HepG2 (cell line): Measurements from ENCODE around the gene ZNF503. TPM values are rescaled to one million over a fixed set of nuclear protein-coding genes. Genes with fewer than 3 reads are reported as not detected.

Source experiments
- ATAC-seq: fragments of 200-7000 bp; cut with Tn5 transposase; 3 replicates; pipeline ENCODE4 v1.9.1; 2020; ENCODE audit warnings: mild to moderate bottlenecking, moderate library complexity
- BruUV-seq: library from RNA; stranded (reverse); fragments of 400-500 nt; replicated peaks from 2 replicates; lab custom pipeline; 2021; lab: Mats Ljungman, UMichigan
- CTCF ChIA-PET: fragments of 300-600 bp; formaldehyde crosslinking; extraction: SDS; loops from one replicate; lab custom pipeline; 2021; ENCODE audit warnings: low total read pairs, inconsistent platforms, low intra/inter-chr PET ratio; lab: Yijun Ruan, JAX
- POLR2A ChIA-PET: fragments of 350-600 bp; sonication (Branson Sonifier 250); formaldehyde crosslinking; loops from one replicate; lab custom pipeline; 2020; ENCODE audit warnings: antibody characterized with exemption, inconsistent platforms; lab: Yijun Ruan, JAX
- DNase-seq: peaks from one replicate; pipeline ENCODE4 v3.0.0-alpha.2; 2015; ENCODE audit warnings: low spot score
- FAIRE-seq: peaks from 3 replicates; lab custom pipeline; 2011; peaks lifted over from hg19 to GRCh38; lab: Jason Lieb, UNC
- H2AFZ ChIP-seq: one replicate; pipeline ENCODE4 v1.6.1; 2011; ENCODE audit warnings: low read length, inconsistent platforms
- H3K27ac ChIP-seq: fragments of 300-600 bp; 3 replicates; pipeline ENCODE4 v1.8.0; 2011; ENCODE audit warnings: mixed run types, mild to moderate bottlenecking, mixed read lengths, low read length, inconsistent platforms; ENCODE audit not compliant: insufficient read depth; ENCODE audit errors: extremely low read length
- H3K27me3 ChIP-seq, 2 experiments: fragments of 200-600 bp in 1 of 2; 2 replicates in 1 of 2; 3 replicates in 1 of 2; pipeline versions ENCODE4 v1.6.0 to v1.8.0; 2011; ENCODE audit warnings: low read length in 2 of 2, mild to moderate bottlenecking in 2 of 2, moderate library complexity in 2 of 2, inconsistent platforms in 1 of 2; ENCODE audit not compliant: insufficient read depth in 2 of 2, control insufficient read depth in 1 of 2
- H3K36me3 ChIP-seq, 2 experiments: fragments of 200-600 bp in 1 of 2; replicated peaks in 1 of 2; 2 replicates in 1 of 2; 3 replicates in 1 of 2; pipeline versions ENCODE4 v1.5.1 to v1.8.0; 2011; ENCODE audit warnings: low read length in 2 of 2, inconsistent platforms in 1 of 2; ENCODE audit not compliant: insufficient read depth in 2 of 2, control insufficient read depth in 1 of 2
- H3K4me1 ChIP-seq: 2 replicates; pipeline ENCODE4 v1.5.1; 2012; ENCODE audit warnings: low read length, inconsistent platforms; ENCODE audit not compliant: insufficient read depth
- H3K4me2 ChIP-seq: 2 replicates; pipeline ENCODE4 v1.6.0; 2011; ENCODE audit warnings: low read depth, low read length, inconsistent platforms
- H3K4me3 ChIP-seq, 3 experiments: fragments of 200-600 bp in 1 of 3; sonication (generic), shearing (Covaris generic) in 1 of 3; replicated peaks in 1 of 3; 2 replicates each; pipeline ENCODE4 v1.5.1; 2011 to 2016; ENCODE audit warnings: low read length in 3 of 3, inconsistent platforms in 2 of 3, low read depth in 2 of 3, mild to moderate bottlenecking in 2 of 3, control low read depth in 1 of 3, mixed read lengths in 1 of 3; ENCODE audit not compliant: insufficient read depth in 1 of 3
- H3K79me2 ChIP-seq: one replicate; pipeline ENCODE4 v1.6.1; 2011; ENCODE audit warnings: low read length, inconsistent platforms; ENCODE audit not compliant: insufficient read depth
- H3K9ac ChIP-seq: 2 replicates; pipeline ENCODE4 v1.6.0; 2011; ENCODE audit warnings: mild to moderate bottlenecking, low read depth, low read length, inconsistent platforms; ENCODE audit not compliant: insufficient read depth
- H3K9me3 ChIP-seq: 2 replicates; pipeline ENCODE4 v1.5.1; 2012; ENCODE audit warnings: mild to moderate bottlenecking, low read length
- H4K20me1 ChIP-seq: 2 replicates; pipeline ENCODE4 v1.6.0; 2011; ENCODE audit warnings: inconsistent platforms, mild to moderate bottlenecking, low read length, moderate library complexity; ENCODE audit not compliant: insufficient read depth
- FOXA1 ChIP-seq, 2 experiments: fragments of 450-650 bp in 1 of 2; sonication (generic) in 1 of 2; formaldehyde crosslinking in 1 of 2; IDR thresholded peaks; 2 replicates each; pipeline versions ENCODE4 v1.4.0 to v1.6.1; 2016 to 2020; ENCODE audit warnings: missing genetic modification reagents in 1 of 2
- PRDM10 ChIP-seq: sonication (generic); formaldehyde crosslinking; IDR thresholded peaks from 2 replicates; pipeline ENCODE4 v1.4.0; 2020; ENCODE audit warnings: low read depth, missing genetic modification reagents
- REST ChIP-seq, 2 experiments: IDR thresholded peaks; 2 replicates each; pipeline ENCODE4 v1.6.1; 2011 to 2012; ENCODE audit warnings: low read length in 2 of 2, borderline replicate concordance in 1 of 2, low read depth in 1 of 2, mild to moderate bottlenecking in 1 of 2, moderate library complexity in 1 of 2
- ZNF224 ChIP-seq: sonication (generic); formaldehyde crosslinking; IDR thresholded peaks from 2 replicates; pipeline ENCODE4 v1.5.0; 2020; ENCODE audit warnings: mild to moderate bottlenecking, missing genetic modification reagents
- ZNF687 ChIP-seq: sonication (generic); formaldehyde crosslinking; IDR thresholded peaks from 2 replicates; pipeline ENCODE4 v1.5.1; 2020; ENCODE audit warnings: mild to moderate bottlenecking, missing genetic modification reagents, moderate library complexity
- WGBS: methylation state at CpG from one replicate; pipeline ENCODE4 v1.1.6; 2017; ENCODE audit warnings: low lambda C conversion rate; 5-methylcytosine and 5-hydroxymethylcytosine counted together
- in situ Hi-C: cut with HindIII; loops from 2 replicates; pipeline ENCODE4 v1.10.0; 2017; ENCODE audit warnings: low pct_unique_long_range_greater_than_20kb; ENCODE audit not compliant: extremely low pct_ligation_motif_present
- intact Hi-C: fragments of 100-400 bp; cut with micrococcal nuclease; formaldehyde crosslinking; loops from one replicate; pipeline ENCODE4 v1.10.0; 2022; ENCODE audit not compliant: unreplicated experiment
- polyA plus RNA-seq, 8 experiments: library from polyadenylated mRNA; depleted of rRNA in 3 of 8; stranded (reverse) in 7 of 8; unstranded in 1 of 8; fragments of >200 nt; fragmentation: Illumina TruSeq in 4 of 8; extraction: Trizol in 4 of 8; gene quantifications; 2 replicates each; pipeline versions ENCODE4 v1.2.1 to v1.2.3, GENCODE V29; 2011 to 2016; ENCODE audit warnings: low read depth in 4 of 8, missing spikeins in 1 of 8, mixed read lengths in 1 of 8; ENCODE audit not compliant: insufficient read depth in 1 of 8
- total RNA-seq, 5 experiments: library from RNA; depleted of rRNA; stranded (reverse); fragments of >200 nt; fragmentation: Illumina TruSeq; extraction: Trizol; gene quantifications; 2 replicates each; pipeline ENCODE4 v1.2.3, GENCODE V29; 2016; ENCODE audit warnings: low read depth in 1 of 5

Gene ZNF503
- total and polyA plus RNA-seq, 2 of the 13 experiments (the other 11 are each of a cell fraction or from before 2014, with no cell fraction given) = 2.7 to 8.3 TPM

- TF ChIP-seq FOXA1 (IDR thresholded peaks at IDR 0.05) (no peak), FOXA1 (CRISPR knock-in tag; IDR thresholded peaks at IDR 0.05) (peak; percentile 40; the same call in 1 of the 2 replicates), ZNF224 (CRISPR knock-in tag) (no peak)
Observed at GRCh38 chr10:75440271-75440793, 38.8 kb upstream of the ZNF503 start (continued).

GRCh38 chr10:75439811-75440210, 38.2 kb upstream of the ZNF503 start:
- ATAC-seq (no peak), DNase-seq (no peak), FAIRE-seq (no peak)
- Histone ChIP-seq H2AFZ (no peak overlapping the region), H3K9ac (no peak overlapping the region), H3K4me1 (peaks cover 76% of the 10 kb centered on the region), H3K27me3 (no peaks in the 10 kb centered on the region), H3K4me3 (no peak overlapping the region), H3K79me2 (peaks cover 9% of the 10 kb centered on the region), H4K20me1 (no peaks in the 10 kb centered on the region), H3K27ac (no peak overlapping the region), H3K36me3 (peaks cover 1 to 3% of the 10 kb centered on the region in 2 experiments; a peak in 3 of 5 replicates), H3K4me2 (no peak overlapping the region), H3K9me3 (peaks cover 17% of the 10 kb centered on the region; the same call in 1 of the 2 replicates)
- BruUV-seq = TSS peak; percentile 2
- in situ Hi-C loops = no loop called here
- POLR2A ChIA-PET = interaction anchor here (2.7 kb wide), 1 partner anchor 8 kb away, joined by 28 read pairs; the partner anchor contains the start of gene LRMDA
- CTCF ChIA-PET = no interaction called here
- 89% methylated on average over 4 of the region's 4 CpGs for WGBS
- 0 out of 2 replicates have a peak, but pooled peaks have one; percentile 13 for TF ChIP-seq ZNF687 (CRISPR knock-in tag)
- TF ChIP-seq PRDM10 = no peak
- no peak for TF ChIP-seq REST (IDR thresholded peaks at IDR 0.05; ENCODE audit: borderline replicate concordance in 1 of 2, low read depth in 1 of 2, low read length in 2 of 2)
- intact Hi-C loops = loop anchor here (10.0 kb wide), 1 partner anchor 85 kb away; no protein-coding TSS in a partner anchor
